GM21786 (cell line): Measurements from ENCODE around the gene SLK.

Source experiments
- ATAC-seq: cut with Tn5 transposase; IDR thresholded peaks from one replicate; pipeline ENCODE4 v1.9.1; 2021; ENCODE audit not compliant: unreplicated experiment

SLK gene

GRCh38 chr10:104032144-104032775, 65.3 kb downstream of the SLK start:
- ATAC-seq: no peak

GRCh38 chr10:104033401-104033930, 66.5 kb downstream of the SLK start:
- no peak for ATAC-seq

GRCh38 chr10:104033966-104034365, 67.0 kb downstream of the SLK start:
- ATAC-seq: no peak

- no peak for ATAC-seq
Observed at GRCh38 chr10:104034401-104035193, 67.7 kb downstream of the SLK start.

GRCh38 chr10:104035194-104036068, 68.5 kb downstream of the SLK start:
- ATAC-seq: no peak

- ATAC-seq: no peak
Observed at GRCh38 chr10:104036069-104036384, 69.1 kb downstream of the SLK start.

GRCh38 chr10:104036518-104037260, 69.7 kb downstream of the SLK start:
- no peak for ATAC-seq

- no peak for ATAC-seq
Observed at GRCh38 chr10:104037261-104037951, 70.5 kb downstream of the SLK start.

GRCh38 chr10:104038537-104038936, 71.6 kb downstream of the SLK start:
- ATAC-seq: no peak

GRCh38 chr10:104038958-104039752, 72.2 kb downstream of the SLK start:
- no peak for ATAC-seq

GRCh38 chr10:104040382-104040781, 73.4 kb downstream of the SLK start:
- ATAC-seq: no peak

- no peak for ATAC-seq
Observed at GRCh38 chr10:104040862-104041789, 74.2 kb downstream of the SLK start.

- no peak for ATAC-seq
Observed at GRCh38 chr10:104041891-104042535, 75.1 kb downstream of the SLK start.

GRCh38 chr10:104043185-104043830, 76.4 kb downstream of the SLK start:
- ATAC-seq: no peak

GRCh38 chr10:104043854-104044253, 76.9 kb downstream of the SLK start:
- ATAC-seq: no peak

- no peak for ATAC-seq
Observed at GRCh38 chr10:104045151-104046089, 78.5 kb downstream of the SLK start.
